Loucy (cell line): Measurements from ENCODE around the gene SOX1.

Source experiments
- H2AFZ ChIP-seq: fragments of 200-600 bp; sonication (generic); 2 replicates; pipeline ENCODE4 v1.6.0; 2016; ENCODE audit warnings: antibody characterized with exemption, mild to moderate bottlenecking, low read length, moderate library complexity
- H3F3A ChIP-seq: fragments of 200-600 bp; 2 replicates; pipeline ENCODE4 v1.6.0; 2016; ENCODE audit warnings: antibody characterized with exemption, low read depth, mild to moderate bottlenecking
- H3K27me3 ChIP-seq: fragments of 200-600 bp; sonication (generic); 2 replicates; pipeline ENCODE4 v1.6.1; 2014; ENCODE audit warnings: low read length, mild to moderate bottlenecking; ENCODE audit not compliant: insufficient read depth, poor library complexity, severe bottlenecking
- H3K36me3 ChIP-seq: fragments of 200-600 bp; sonication (generic); 2 replicates; pipeline ENCODE4 v1.6.1; 2016; ENCODE audit warnings: low read length; ENCODE audit not compliant: insufficient read depth
- H3K4me1 ChIP-seq: fragments of 200-600 bp; sonication (generic); 2 replicates; pipeline ENCODE4 v1.5.1; 2014; ENCODE audit warnings: low read length, mild to moderate bottlenecking; ENCODE audit not compliant: insufficient read depth, poor library complexity, severe bottlenecking
- H3K4me2 ChIP-seq: fragments of 200-600 bp; sonication (generic); 2 replicates; pipeline ENCODE4 v1.6.0; 2014; ENCODE audit warnings: antibody characterized with exemption, low read length, low read depth, mild to moderate bottlenecking; ENCODE audit not compliant: poor library complexity, severe bottlenecking
- H3K4me3 ChIP-seq: fragments of 200-600 bp; sonication (generic); 2 replicates; pipeline ENCODE4 v1.5.1; 2014; ENCODE audit warnings: low read length, mild to moderate bottlenecking, mixed read lengths; ENCODE audit not compliant: poor library complexity, severe bottlenecking
- H3K79me2 ChIP-seq: fragments of 200-600 bp; sonication (generic); 2 replicates; pipeline ENCODE4 v1.6.1; 2014; ENCODE audit warnings: low read length; ENCODE audit not compliant: insufficient read depth
- H3K9ac ChIP-seq: fragments of 200-600 bp; sonication (generic); 2 replicates; pipeline ENCODE4 v1.6.0; 2014; ENCODE audit warnings: mild to moderate bottlenecking, low read depth, low read length, moderate library complexity; ENCODE audit not compliant: poor library complexity, severe bottlenecking
- H3K9me2 ChIP-seq: fragments of 200-600 bp; sonication (generic); replicated peaks from 2 replicates; pipeline ENCODE4 v1.6.1; 2016; ENCODE audit warnings: low read depth, low read length, mixed read lengths
- H3K9me3 ChIP-seq: fragments of 200-600 bp; sonication (generic); 2 replicates; pipeline ENCODE4 v1.6.1; 2014; ENCODE audit warnings: mild to moderate bottlenecking, antibody characterized with exemption, low read length, low read depth; ENCODE audit not compliant: insufficient read depth
- H4K20me1 ChIP-seq: fragments of 200-600 bp; sonication (generic); 2 replicates; pipeline ENCODE4 v1.6.0; 2014; ENCODE audit warnings: antibody characterized with exemption, low read length, mild to moderate bottlenecking; ENCODE audit not compliant: insufficient read depth, poor library complexity, severe bottlenecking
- CTCF ChIP-seq: fragments of 200-600 bp; sonication (generic); conservative IDR thresholded peaks from 2 replicates; pipeline ENCODE4 v1.5.1; 2014; ENCODE audit warnings: mild to moderate bottlenecking, antibody characterized with exemption, low read length
- EZH2phosphoT487 ChIP-seq: fragments of 200-600 bp; IDR thresholded peaks from 2 replicates; pipeline ENCODE4 v1.6.1; 2018; ENCODE audit warnings: antibody characterized with exemption, mild to moderate bottlenecking, moderate library complexity, borderline replicate concordance

SOX1 gene

DNA sequence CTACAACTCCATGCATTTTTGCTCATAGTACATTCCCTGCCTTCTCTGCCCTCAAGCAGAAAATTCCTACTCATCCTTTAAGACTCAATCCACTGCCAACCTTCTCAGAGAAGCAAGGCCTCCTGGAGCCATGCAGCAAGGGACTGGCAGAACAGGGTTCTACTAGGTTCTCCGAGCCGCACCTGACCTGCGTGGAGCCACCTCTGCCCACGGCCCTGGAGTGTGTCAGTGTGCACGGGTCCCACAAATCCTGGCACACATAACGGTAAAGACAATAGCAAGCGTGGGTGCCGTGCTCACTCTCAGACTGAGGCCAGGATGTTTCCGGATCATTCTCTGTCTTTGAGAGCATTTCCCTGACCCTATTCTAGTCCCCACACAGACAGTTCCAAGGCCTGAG is 30.0 kb downstream of the SOX1 start:
- H3K9me2 ChIP-seq: no peaks in the 10 kb centered on the region
- no peaks in the 10 kb centered on the region for H3F3A ChIP-seq

GRCh38 chr13:112097770-112098169 is 30.8 kb downstream of the SOX1 start:
- Histone ChIP-seq H3K4me1 (no peaks in the 10 kb centered on the region), H2AFZ (no peak overlapping the region), H3K9ac (no peak overlapping the region), H4K20me1 (no peaks in the 10 kb centered on the region), H3K4me3 (no peak overlapping the region), H3K4me2 (no peak overlapping the region), H3F3A (no peaks in the 10 kb centered on the region), H3K36me3 (no peaks in the 10 kb centered on the region), H3K79me2 (no peaks in the 10 kb centered on the region), H3K9me2 (no peaks in the 10 kb centered on the region), H3K9me3 (peaks cover 2% of the 10 kb centered on the region; the same call in 1 of the 2 replicates), H3K27me3 (no peaks in the 10 kb centered on the region)
- TF ChIP-seq CTCF: no peak
- TF ChIP-seq EZH2phosphoT487: no peak

More for the DNA sequence above, 30.0 kb downstream of the SOX1 start:
- H4K20me1 ChIP-seq: no peaks in the 10 kb centered on the region
- no peak overlapping the region for H2AFZ ChIP-seq
- TF ChIP-seq CTCF (no peak), EZH2phosphoT487 (no peak)
- H3K79me2 ChIP-seq: no peaks in the 10 kb centered on the region
- H3K9ac ChIP-seq: no peak overlapping the region
- H3K4me1 ChIP-seq: no peaks in the 10 kb centered on the region
- no peaks in the 10 kb centered on the region for H3K36me3 ChIP-seq
- H3K9me3 ChIP-seq: peaks cover 2% of the 10 kb centered on the region; the same call in 1 of the 2 replicates
- H3K27me3 ChIP-seq: no peaks in the 10 kb centered on the region
- H3K4me3 ChIP-seq: no peak overlapping the region
- H3K4me2 ChIP-seq: no peak overlapping the region

DNA sequence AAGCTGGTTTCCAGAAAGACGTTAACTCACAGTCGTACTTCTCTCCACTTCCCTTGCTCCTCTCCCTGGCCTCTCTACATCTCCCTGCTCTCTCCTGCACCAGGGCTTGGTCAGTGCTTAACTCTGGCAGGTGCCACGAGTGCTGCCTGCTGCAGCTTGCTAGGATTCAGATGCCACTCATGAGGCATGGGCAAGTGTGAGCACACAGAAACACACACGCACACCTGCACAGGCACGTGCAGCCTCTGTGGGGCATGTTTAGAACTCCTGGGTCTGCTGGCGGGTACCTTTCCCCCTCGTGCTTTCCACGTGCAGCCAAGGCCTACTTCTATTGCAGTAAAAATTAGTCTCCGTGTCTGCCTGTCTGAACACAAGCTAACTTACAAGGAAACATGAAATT is 31.8 kb downstream of the SOX1 start:
- no peak for TF ChIP-seq CTCF
- no peak for TF ChIP-seq EZH2phosphoT487
- H3F3A ChIP-seq: no peaks in the 10 kb centered on the region

More for the DNA sequence above, 31.8 kb downstream of the SOX1 start:
- no peaks in the 10 kb centered on the region for H3K79me2 ChIP-seq
- H3K9ac ChIP-seq: no peak overlapping the region
- no peak overlapping the region for H3K4me3 ChIP-seq
- no peak overlapping the region for H2AFZ ChIP-seq
- H4K20me1 ChIP-seq: no peaks in the 10 kb centered on the region
- H3K9me2 ChIP-seq: no peaks in the 10 kb centered on the region
- no peaks in the 10 kb centered on the region for H3K36me3 ChIP-seq
- no peak overlapping the region for H3K4me2 ChIP-seq
- H3K9me3 ChIP-seq: peaks cover 2% of the 10 kb centered on the region; the same call in 1 of the 2 replicates
- no peaks in the 10 kb centered on the region for H3K27me3 ChIP-seq
- no peaks in the 10 kb centered on the region for H3K4me1 ChIP-seq
